GM23338 (cell line): ENCODE measurements around the gene PSMA7. TPM values are rescaled to one million over a fixed set of nuclear protein-coding genes. Genes with fewer than 3 reads are reported as not detected.

Experiments
- ATAC-seq: fragments of 200-7000 bp; cut with Tn5 transposase; 3 replicates; pipeline ENCODE4 v1.9.1; 2020
- DNase-seq: peaks from one replicate; pipeline ENCODE4 v3.0.0-alpha.2; 2015; ENCODE audit warnings: low spot score
- H2AFZ ChIP-seq: fragments of 200-600 bp; sonication (generic); 2 replicates; pipeline ENCODE4 v1.8.0; 2016; ENCODE audit warnings: antibody characterized with exemption, mild to moderate bottlenecking, moderate library complexity
- H3F3A ChIP-seq: fragments of 200-600 bp; sonication (generic); replicated peaks from 2 replicates; pipeline ENCODE4 v1.8.0; 2017; ENCODE audit warnings: antibody characterized with exemption, mixed run types, low read depth
- H3K27ac ChIP-seq: fragments of 200-600 bp; sonication (generic); 2 replicates; pipeline ENCODE4 v1.6.1; 2016; ENCODE audit warnings: low read depth
- H3K27me3 ChIP-seq: fragments of 200-600 bp; sonication (generic); 2 replicates; pipeline ENCODE4 v1.8.0; 2016; ENCODE audit warnings: mild to moderate bottlenecking, mixed run types, moderate library complexity; ENCODE audit not compliant: insufficient read depth
- H3K36me3 ChIP-seq: fragments of 200-600 bp; sonication (generic); 2 replicates; pipeline ENCODE4 v1.8.0; 2016; ENCODE audit warnings: mild to moderate bottlenecking; ENCODE audit not compliant: insufficient read depth
- H3K4me1 ChIP-seq: fragments of 200-600 bp; sonication (generic); 2 replicates; pipeline ENCODE4 v1.8.0; 2016; ENCODE audit warnings: mild to moderate bottlenecking, moderate library complexity; ENCODE audit not compliant: insufficient read depth
- H3K4me2 ChIP-seq: fragments of 200-600 bp; sonication (generic); 2 replicates; pipeline ENCODE4 v1.7.1; 2017; ENCODE audit warnings: mixed run types
- H3K4me3 ChIP-seq: fragments of 200-600 bp; sonication (generic); 2 replicates; pipeline ENCODE4 v1.6.1; 2016; ENCODE audit warnings: mixed run types
- H3K79me2 ChIP-seq: fragments of 200-600 bp; sonication (generic); replicated peaks from 2 replicates; pipeline ENCODE4 v1.8.0; 2017; ENCODE audit warnings: mild to moderate bottlenecking; ENCODE audit not compliant: insufficient read depth
- H3K9me2 ChIP-seq: fragments of 200-600 bp; sonication (generic); 2 replicates; pipeline ENCODE4 v1.8.0; 2017; ENCODE audit not compliant: insufficient read depth
- H4K20me1 ChIP-seq: fragments of 200-600 bp; sonication (generic); replicated peaks from 2 replicates; pipeline ENCODE4 v1.8.0; 2017; ENCODE audit warnings: mild to moderate bottlenecking; ENCODE audit not compliant: insufficient read depth
- H3K27ac Mint-ChIP-seq: 2 replicates; pipeline ENCODE4 v1.8.0; 2020; ENCODE audit warnings: inconsistent platforms, mild to moderate bottlenecking, moderate library complexity, mixed read lengths
- H3K27me3 Mint-ChIP-seq: 3 replicates; pipeline ENCODE4 v1.8.0; 2022; ENCODE audit warnings: low read depth, mild to moderate bottlenecking, moderate library complexity, mixed read lengths, inconsistent platforms; ENCODE audit not compliant: insufficient read depth, poor library complexity
- H3K36me3 Mint-ChIP-seq: 3 replicates; pipeline ENCODE4 v1.8.0; 2021; ENCODE audit warnings: low read depth, mild to moderate bottlenecking, inconsistent platforms, moderate library complexity, mixed read lengths
- H3K4me1 Mint-ChIP-seq: 3 replicates; pipeline ENCODE4 v1.8.0; 2020; ENCODE audit warnings: mild to moderate bottlenecking, inconsistent platforms, mixed read lengths
- H3K4me3 Mint-ChIP-seq: 3 replicates; pipeline ENCODE4 v1.8.0; 2021; ENCODE audit warnings: moderate library complexity, mild to moderate bottlenecking, inconsistent platforms, mixed read lengths
- H3K9me3 Mint-ChIP-seq: 3 replicates; pipeline ENCODE4 v1.8.0; 2020; ENCODE audit warnings: moderate library complexity, mild to moderate bottlenecking, inconsistent platforms, mixed read lengths
- EZH2 ChIP-seq: fragments of 200-600 bp; sonication (generic); IDR thresholded peaks from one replicate; pipeline ENCODE4 v1.8.0; 2017; ENCODE audit warnings: antibody characterized with exemption, mild to moderate bottlenecking, low read depth; ENCODE audit not compliant: unreplicated experiment
- EZH2phosphoT487 ChIP-seq: fragments of 200-600 bp; sonication (generic); IDR thresholded peaks from one replicate; pipeline ENCODE4 v1.8.1; 2018; ENCODE audit warnings: antibody characterized with exemption; ENCODE audit not compliant: unreplicated experiment
- JUNB ChIP-seq: IDR thresholded peaks from one replicate; pipeline ENCODE4 v1.6.1; 2016; ENCODE audit warnings: antibody characterized with exemption; ENCODE audit not compliant: unreplicated experiment
- NANOG ChIP-seq: IDR thresholded peaks from 2 replicates; pipeline ENCODE4 v1.6.1; 2016; ENCODE audit warnings: antibody characterized with exemption, borderline replicate concordance
- POLR2AphosphoS5 ChIP-seq: IDR thresholded peaks from 2 replicates; pipeline ENCODE4 v1.6.1; 2016; ENCODE audit warnings: antibody characterized with exemption, low read depth
- STAT1 ChIP-seq: IDR thresholded peaks from one replicate; pipeline ENCODE4 v1.6.1; 2016; ENCODE audit warnings: antibody characterized with exemption; ENCODE audit not compliant: unreplicated experiment
- ZNF331 ChIP-seq: fragments of 250-450 bp; sonication (Bioruptor Pico); IDR thresholded peaks from 2 replicates; pipeline ENCODE4 v1.5.0; 2020; ENCODE audit warnings: low read depth, mild to moderate bottlenecking, moderate library complexity
- polyA plus RNA-seq: library from polyadenylated mRNA; unstranded; fragments of >200 nt; fragmentation: Nextera tagmentation; extraction: Ambion mirVana; gene quantifications from 2 replicates; pipeline ENCODE4 v1.2.1, GENCODE V29; 2016
- total RNA-seq: library from RNA; depleted of rRNA; stranded (reverse); fragments of >200 nt; shearing (Covaris generic); gene quantifications from 2 replicates; pipeline ENCODE4 v1.2.3, GENCODE V29; 2014
- TF ChIP-seq, protein P1 (sequence below): fragments of 250-450 bp; sonication (Bioruptor Pico); IDR thresholded peaks from 2 replicates; pipeline ENCODE4 v1.5.0; 2020; ENCODE audit warnings: mild to moderate bottlenecking, moderate library complexity
- TF ChIP-seq, protein P2 (sequence below): IDR thresholded peaks from 2 replicates; pipeline ENCODE4 v1.6.1; 2016; ENCODE audit warnings: antibody characterized with exemption
- TF ChIP-seq, protein P3 (sequence below): IDR thresholded peaks from one replicate; pipeline ENCODE4 v1.6.1; 2018; ENCODE audit warnings: antibody characterized with exemption; ENCODE audit not compliant: unreplicated experiment

The PSMA7 gene
- total and polyA plus RNA-seq, 2 experiments from 2014 or later: 357 to 628 TPM

DNA sequence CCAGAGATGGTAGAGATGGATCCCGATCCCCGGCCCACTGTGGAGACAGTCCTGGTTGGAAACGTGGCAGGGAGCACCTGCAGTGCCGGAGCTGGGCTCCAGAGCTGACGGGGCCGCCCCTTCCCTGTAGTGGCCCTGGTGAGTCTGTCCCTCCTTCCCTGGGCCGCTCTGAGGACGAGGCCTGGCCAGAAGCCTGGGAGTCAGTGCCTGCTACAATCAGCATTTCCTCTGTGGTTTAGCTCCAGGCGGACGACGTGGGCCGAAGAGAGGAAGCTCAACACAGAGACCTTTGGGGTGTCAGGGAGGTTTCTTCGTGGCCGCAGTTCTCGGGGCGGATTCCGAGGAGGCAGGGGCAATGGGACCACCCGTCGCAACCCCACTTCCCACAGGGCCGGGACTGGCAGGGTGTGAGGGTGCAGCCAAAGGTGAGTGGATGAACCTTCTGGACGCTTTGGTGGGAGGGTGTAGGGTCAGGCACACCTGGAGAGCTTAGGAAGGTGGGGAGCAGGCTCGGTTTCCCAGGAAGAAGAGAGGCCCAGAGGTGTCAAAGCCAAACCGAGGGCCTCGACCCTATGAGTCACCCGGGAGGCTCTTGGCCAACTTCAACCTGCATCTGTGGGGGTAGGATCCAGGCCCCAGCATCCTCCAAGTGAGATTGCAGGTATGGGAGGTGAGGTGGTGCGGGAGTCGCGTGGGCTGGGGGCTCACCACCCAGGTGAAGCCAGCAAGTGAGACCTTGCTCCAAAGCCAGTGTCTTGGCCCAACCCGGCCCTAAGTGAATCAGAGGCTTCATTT lies 9.9 kb downstream of the PSMA7 start:
- H3K4me3 ChIP-seq: no peak overlapping the region
- H3K9me2 ChIP-seq: no peaks in the 10 kb centered on the region
- no peak for ATAC-seq
- no peak for DNase-seq
- peaks cover 19% of the 10 kb centered on the region for H3F3A ChIP-seq
- H3K27me3 ChIP-seq: no peaks in the 10 kb centered on the region
- H3K79me2 ChIP-seq: peaks cover 13% of the 10 kb centered on the region; the same call in 1 of the 2 replicates
- H3K4me1 Mint-ChIP-seq: peaks cover 2% of the 10 kb centered on the region; the same call in 1 of the 3 replicates
- H4K20me1 ChIP-seq: peaks cover 37% of the 10 kb centered on the region
- no peak overlapping the region for H3K4me2 ChIP-seq
- H3K36me3 ChIP-seq: peaks cover 54% of the 10 kb centered on the region
- H3K27ac ChIP-seq: no peak overlapping the region
- H3K27ac Mint-ChIP-seq: no peak overlapping the region
- TF ChIP-seq, protein P1, sequence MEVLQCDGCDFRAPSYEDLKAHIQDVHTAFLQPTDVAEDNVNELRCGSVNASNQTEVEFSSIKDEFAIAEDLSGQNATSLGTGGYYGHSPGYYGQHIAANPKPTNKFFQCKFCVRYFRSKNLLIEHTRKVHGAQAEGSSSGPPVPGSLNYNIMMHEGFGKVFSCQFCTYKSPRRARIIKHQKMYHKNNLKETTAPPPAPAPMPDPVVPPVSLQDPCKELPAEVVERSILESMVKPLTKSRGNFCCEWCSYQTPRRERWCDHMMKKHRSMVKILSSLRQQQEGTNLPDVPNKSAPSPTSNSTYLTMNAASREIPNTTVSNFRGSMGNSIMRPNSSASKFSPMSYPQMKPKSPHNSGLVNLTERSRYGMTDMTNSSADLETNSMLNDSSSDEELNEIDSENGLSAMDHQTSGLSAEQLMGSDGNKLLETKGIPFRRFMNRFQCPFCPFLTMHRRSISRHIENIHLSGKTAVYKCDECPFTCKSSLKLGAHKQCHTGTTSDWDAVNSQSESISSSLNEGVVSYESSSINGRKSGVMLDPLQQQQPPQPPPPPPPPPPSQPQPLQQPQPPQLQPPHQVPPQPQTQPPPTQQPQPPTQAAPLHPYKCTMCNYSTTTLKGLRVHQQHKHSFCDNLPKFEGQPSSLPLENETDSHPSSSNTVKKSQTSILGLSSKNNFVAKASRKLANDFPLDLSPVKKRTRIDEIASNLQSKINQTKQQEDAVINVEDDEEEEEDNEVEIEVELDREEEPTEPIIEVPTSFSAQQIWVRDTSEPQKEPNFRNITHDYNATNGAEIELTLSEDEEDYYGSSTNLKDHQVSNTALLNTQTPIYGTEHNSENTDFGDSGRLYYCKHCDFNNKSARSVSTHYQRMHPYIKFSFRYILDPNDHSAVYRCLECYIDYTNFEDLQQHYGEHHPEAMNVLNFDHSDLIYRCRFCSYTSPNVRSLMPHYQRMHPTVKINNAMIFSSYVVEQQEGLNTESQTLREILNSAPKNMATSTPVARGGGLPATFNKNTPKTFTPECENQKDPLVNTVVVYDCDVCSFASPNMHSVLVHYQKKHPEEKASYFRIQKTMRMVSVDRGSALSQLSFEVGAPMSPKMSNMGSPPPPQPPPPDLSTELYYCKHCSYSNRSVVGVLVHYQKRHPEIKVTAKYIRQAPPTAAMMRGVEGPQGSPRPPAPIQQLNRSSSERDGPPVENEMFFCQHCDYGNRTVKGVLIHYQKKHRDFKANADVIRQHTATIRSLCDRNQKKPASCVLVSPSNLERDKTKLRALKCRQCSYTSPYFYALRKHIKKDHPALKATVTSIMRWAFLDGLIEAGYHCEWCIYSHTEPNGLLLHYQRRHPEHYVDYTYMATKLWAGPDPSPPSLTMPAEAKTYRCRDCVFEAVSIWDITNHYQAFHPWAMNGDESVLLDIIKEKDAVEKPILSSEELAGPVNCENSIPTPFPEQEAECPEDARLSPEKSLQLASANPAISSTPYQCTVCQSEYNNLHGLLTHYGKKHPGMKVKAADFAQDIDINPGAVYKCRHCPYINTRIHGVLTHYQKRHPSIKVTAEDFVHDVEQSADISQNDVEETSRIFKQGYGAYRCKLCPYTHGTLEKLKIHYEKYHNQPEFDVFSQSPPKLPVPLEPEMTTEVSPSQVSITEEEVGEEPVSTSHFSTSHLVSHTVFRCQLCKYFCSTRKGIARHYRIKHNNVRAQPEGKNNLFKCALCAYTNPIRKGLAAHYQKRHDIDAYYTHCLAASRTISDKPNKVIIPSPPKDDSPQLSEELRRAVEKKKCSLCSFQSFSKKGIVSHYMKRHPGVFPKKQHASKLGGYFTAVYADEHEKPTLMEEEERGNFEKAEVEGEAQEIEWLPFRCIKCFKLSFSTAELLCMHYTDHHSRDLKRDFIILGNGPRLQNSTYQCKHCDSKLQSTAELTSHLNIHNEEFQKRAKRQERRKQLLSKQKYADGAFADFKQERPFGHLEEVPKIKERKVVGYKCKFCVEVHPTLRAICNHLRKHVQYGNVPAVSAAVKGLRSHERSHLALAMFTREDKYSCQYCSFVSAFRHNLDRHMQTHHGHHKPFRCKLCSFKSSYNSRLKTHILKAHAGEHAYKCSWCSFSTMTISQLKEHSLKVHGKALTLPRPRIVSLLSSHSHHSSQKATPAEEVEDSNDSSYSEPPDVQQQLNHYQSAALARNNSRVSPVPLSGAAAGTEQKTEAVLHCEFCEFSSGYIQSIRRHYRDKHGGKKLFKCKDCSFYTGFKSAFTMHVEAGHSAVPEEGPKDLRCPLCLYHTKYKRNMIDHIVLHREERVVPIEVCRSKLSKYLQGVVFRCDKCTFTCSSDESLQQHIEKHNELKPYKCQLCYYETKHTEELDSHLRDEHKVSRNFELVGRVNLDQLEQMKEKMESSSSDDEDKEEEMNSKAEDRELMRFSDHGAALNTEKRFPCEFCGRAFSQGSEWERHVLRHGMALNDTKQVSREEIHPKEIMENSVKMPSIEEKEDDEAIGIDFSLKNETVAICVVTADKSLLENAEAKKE (CRISPR knock-in tag): no peak
- no peak for TF ChIP-seq STAT1
- TF ChIP-seq POLR2AphosphoS5: no peak
- TF ChIP-seq JUNB: no peak
- TF ChIP-seq, protein P2, sequence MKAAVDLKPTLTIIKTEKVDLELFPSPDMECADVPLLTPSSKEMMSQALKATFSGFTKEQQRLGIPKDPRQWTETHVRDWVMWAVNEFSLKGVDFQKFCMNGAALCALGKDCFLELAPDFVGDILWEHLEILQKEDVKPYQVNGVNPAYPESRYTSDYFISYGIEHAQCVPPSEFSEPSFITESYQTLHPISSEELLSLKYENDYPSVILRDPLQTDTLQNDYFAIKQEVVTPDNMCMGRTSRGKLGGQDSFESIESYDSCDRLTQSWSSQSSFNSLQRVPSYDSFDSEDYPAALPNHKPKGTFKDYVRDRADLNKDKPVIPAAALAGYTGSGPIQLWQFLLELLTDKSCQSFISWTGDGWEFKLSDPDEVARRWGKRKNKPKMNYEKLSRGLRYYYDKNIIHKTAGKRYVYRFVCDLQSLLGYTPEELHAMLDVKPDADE: no peak
- TF ChIP-seq, protein P3, sequence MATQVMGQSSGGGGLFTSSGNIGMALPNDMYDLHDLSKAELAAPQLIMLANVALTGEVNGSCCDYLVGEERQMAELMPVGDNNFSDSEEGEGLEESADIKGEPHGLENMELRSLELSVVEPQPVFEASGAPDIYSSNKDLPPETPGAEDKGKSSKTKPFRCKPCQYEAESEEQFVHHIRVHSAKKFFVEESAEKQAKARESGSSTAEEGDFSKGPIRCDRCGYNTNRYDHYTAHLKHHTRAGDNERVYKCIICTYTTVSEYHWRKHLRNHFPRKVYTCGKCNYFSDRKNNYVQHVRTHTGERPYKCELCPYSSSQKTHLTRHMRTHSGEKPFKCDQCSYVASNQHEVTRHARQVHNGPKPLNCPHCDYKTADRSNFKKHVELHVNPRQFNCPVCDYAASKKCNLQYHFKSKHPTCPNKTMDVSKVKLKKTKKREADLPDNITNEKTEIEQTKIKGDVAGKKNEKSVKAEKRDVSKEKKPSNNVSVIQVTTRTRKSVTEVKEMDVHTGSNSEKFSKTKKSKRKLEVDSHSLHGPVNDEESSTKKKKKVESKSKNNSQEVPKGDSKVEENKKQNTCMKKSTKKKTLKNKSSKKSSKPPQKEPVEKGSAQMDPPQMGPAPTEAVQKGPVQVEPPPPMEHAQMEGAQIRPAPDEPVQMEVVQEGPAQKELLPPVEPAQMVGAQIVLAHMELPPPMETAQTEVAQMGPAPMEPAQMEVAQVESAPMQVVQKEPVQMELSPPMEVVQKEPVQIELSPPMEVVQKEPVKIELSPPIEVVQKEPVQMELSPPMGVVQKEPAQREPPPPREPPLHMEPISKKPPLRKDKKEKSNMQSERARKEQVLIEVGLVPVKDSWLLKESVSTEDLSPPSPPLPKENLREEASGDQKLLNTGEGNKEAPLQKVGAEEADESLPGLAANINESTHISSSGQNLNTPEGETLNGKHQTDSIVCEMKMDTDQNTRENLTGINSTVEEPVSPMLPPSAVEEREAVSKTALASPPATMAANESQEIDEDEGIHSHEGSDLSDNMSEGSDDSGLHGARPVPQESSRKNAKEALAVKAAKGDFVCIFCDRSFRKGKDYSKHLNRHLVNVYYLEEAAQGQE: no peak
- TF ChIP-seq EZH2: no peak
- TF ChIP-seq ZNF331: no peak
- TF ChIP-seq EZH2phosphoT487: no peak
- no peak for TF ChIP-seq NANOG
- H2AFZ ChIP-seq: no peak overlapping the region
- peaks cover 12% of the 10 kb centered on the region for H3K27me3 Mint-ChIP-seq
- no peaks in the 10 kb centered on the region for H3K4me1 ChIP-seq
- H3K9me3 Mint-ChIP-seq: no peaks in the 10 kb centered on the region; the same call in 2 of the 3 replicates
- peaks cover 96% of the 10 kb centered on the region for H3K36me3 Mint-ChIP-seq
- H3K4me3 Mint-ChIP-seq: no peak overlapping the region
